HG03097 (cell line): ENCODE data around the gene ITGB5.

Experiments
- ATAC-seq: cut with Tn5 transposase; IDR thresholded peaks from one replicate; pipeline ENCODE4 v1.9.1; 2021; ENCODE audit not compliant: unreplicated experiment, low FRiP score

The ITGB5 gene

GRCh38 chr3:124862006-124862405, 25.2 kb downstream of the ITGB5 start:
- no peak for ATAC-seq

GRCh38 chr3:124861041-124861440, 26.1 kb downstream of the ITGB5 start:
- ATAC-seq, result no peak

GRCh38 chr3:124860599-124860998, 26.6 kb downstream of the ITGB5 start:
- ATAC-seq, result no peak

- no peak for ATAC-seq
Observed at GRCh38 chr3:124859025-124859424, 28.1 kb downstream of the ITGB5 start.

- ATAC-seq, result no peak
Observed at GRCh38 chr3:124858275-124858674, 28.9 kb downstream of the ITGB5 start.

- no peak for ATAC-seq
Observed at GRCh38 chr3:124856677-124857076, 30.5 kb downstream of the ITGB5 start.

- ATAC-seq, result no peak
Observed at GRCh38 chr3:124854009-124854408, 33.2 kb downstream of the ITGB5 start.

GRCh38 chr3:124853446-124853845, 33.7 kb downstream of the ITGB5 start:
- ATAC-seq, result no peak

- no peak for ATAC-seq
Observed at GRCh38 chr3:124851905-124852304, 35.3 kb downstream of the ITGB5 start.

- no peak for ATAC-seq
Observed at GRCh38 chr3:124851136-124851535, 36.0 kb downstream of the ITGB5 start.

- no peak for ATAC-seq
Observed at GRCh38 chr3:124850633-124851032, 36.5 kb downstream of the ITGB5 start.

- ATAC-seq, result no peak
Observed at GRCh38 chr3:124850212-124850611, 37.0 kb downstream of the ITGB5 start.

GRCh38 chr3:124848300-124848699, 38.9 kb downstream of the ITGB5 start:
- ATAC-seq, result no peak

GRCh38 chr3:124847863-124848262, 39.3 kb downstream of the ITGB5 start:
- ATAC-seq, result no peak

GRCh38 chr3:124847051-124847450, 40.1 kb downstream of the ITGB5 start:
- ATAC-seq, result no peak

GRCh38 chr3:124846189-124846588, 41.0 kb downstream of the ITGB5 start:
- ATAC-seq, result no peak

GRCh38 chr3:124845406-124845805, 41.8 kb downstream of the ITGB5 start:
- ATAC-seq, result no peak

- no peak for ATAC-seq
Observed at GRCh38 chr3:124843506-124844177, 43.5 kb downstream of the ITGB5 start.

- ATAC-seq, result no peak
Observed at GRCh38 chr3:124843047-124843446, 44.1 kb downstream of the ITGB5 start.

- no peak for ATAC-seq
Observed at GRCh38 chr3:124841517-124841916, 45.6 kb downstream of the ITGB5 start.

GRCh38 chr3:124840331-124840730, 46.8 kb downstream of the ITGB5 start:
- ATAC-seq, result no peak

- no peak for ATAC-seq
Observed at GRCh38 chr3:124839896-124840295, 47.3 kb downstream of the ITGB5 start.

- no peak for ATAC-seq
Observed at GRCh38 chr3:124838963-124839362, 48.2 kb downstream of the ITGB5 start.
